H1 (cell line): ENCODE measurements around the gene SEC11A. TPM values are rescaled to one million over a fixed set of nuclear protein-coding genes. Genes with fewer than 3 reads are reported as not detected.

Source experiments
- CTCF ChIA-PET: fragments of 300-600 bp; sonication (Branson Sonifier 250); formaldehyde crosslinking; loops from one replicate; lab custom pipeline; 2021; ENCODE audit not compliant: partially characterized antibody; lab: Charles Lee
- POLR2A ChIA-PET: fragments of 300-600 bp; sonication (Branson Sonifier 250); formaldehyde crosslinking; loops from one replicate; lab custom pipeline; 2021; ENCODE audit warnings: inconsistent platforms; ENCODE audit not compliant: partially characterized antibody; lab: Charles Lee
- DNase-seq, 2 experiments: peaks; one replicate each; pipeline versions ENCODE4 v3.0.0 to v3.0.0-alpha.2; 2010 to 2022; ENCODE audit warnings: low spot score in 2 of 2, low read depth in 1 of 2, mixed read lengths in 1 of 2
- FAIRE-seq: peaks from 2 replicates; lab custom pipeline; 2011; peaks lifted over from hg19 to GRCh38; lab: Jason Lieb, UNC
- H2AFZ ChIP-seq: 2 replicates; pipeline ENCODE4 v1.8.1; 2012; ENCODE audit warnings: low read length, inconsistent platforms
- H2AK5ac ChIP-seq: 2 replicates; pipeline ENCODE4 v1.6.1; 2013; ENCODE audit warnings: low read depth, low read length
- H2BK120ac ChIP-seq: replicated peaks from 2 replicates; pipeline ENCODE3; 2013; ENCODE audit warnings: low read depth, low read length, inconsistent platforms
- H2BK12ac ChIP-seq: 2 replicates; pipeline ENCODE4 v1.6.1; 2013; ENCODE audit warnings: low read depth, low read length
- H2BK15ac ChIP-seq: 2 replicates; pipeline ENCODE4 v1.6.1; 2013; ENCODE audit warnings: low read length
- H2BK20ac ChIP-seq: 2 replicates; pipeline ENCODE4 v1.6.1; 2013; ENCODE audit warnings: low read length
- H2BK5ac ChIP-seq: 2 replicates; pipeline ENCODE4 v1.6.1; 2013; ENCODE audit warnings: low read depth, low read length
- H3K14ac ChIP-seq: 2 replicates; pipeline ENCODE4 v1.6.1; 2013; ENCODE audit warnings: inconsistent platforms; ENCODE audit not compliant: insufficient read length
- H3K18ac ChIP-seq: 2 replicates; pipeline ENCODE4 v1.6.1; 2013; ENCODE audit warnings: low read length; ENCODE audit errors: extremely low read depth
- H3K23ac ChIP-seq: 2 replicates; pipeline ENCODE4 v1.6.1; 2013; ENCODE audit warnings: inconsistent platforms; ENCODE audit not compliant: insufficient read length
- H3K23me2 ChIP-seq: 2 replicates; pipeline ENCODE4 v1.6.1; 2013; ENCODE audit warnings: low read depth, low read length
- H3K27ac ChIP-seq: 2 replicates; pipeline ENCODE4 v1.6.1; 2011; ENCODE audit warnings: low read depth, low read length, inconsistent platforms
- H3K27me3 ChIP-seq, 4 experiments: replicated peaks in 1 of 4; 1 replicate in 1 of 4; 2 replicates in 3 of 4; pipeline versions ENCODE4 v1.6.1 to v1.8.1; 2011 to 2013; ENCODE audit warnings: low read length in 3 of 4, mild to moderate bottlenecking in 3 of 4, inconsistent platforms in 2 of 4, mixed read lengths in 2 of 4, moderate library complexity in 1 of 4; ENCODE audit not compliant: control insufficient read depth in 3 of 4, insufficient read depth in 3 of 4; ENCODE audit errors: extremely low read depth in 1 of 4
- H3K36me3 ChIP-seq, 4 experiments: 2 replicates each; pipeline versions ENCODE4 v1.6.1 to v1.8.1; 2011 to 2013; ENCODE audit warnings: mild to moderate bottlenecking in 4 of 4, low read length in 3 of 4, moderate library complexity in 2 of 4, control low read depth in 1 of 4, inconsistent platforms in 1 of 4; ENCODE audit not compliant: insufficient read depth in 4 of 4, control insufficient read depth in 2 of 4
- H3K4ac ChIP-seq: replicated peaks from 2 replicates; pipeline ENCODE3; 2013; ENCODE audit warnings: low read length, low read depth, mixed read lengths, inconsistent platforms; ENCODE audit not compliant: insufficient read length
- H3K4me1 ChIP-seq, 4 experiments: replicated peaks in 1 of 4; 1 replicate in 1 of 4; 2 replicates in 3 of 4; pipeline versions ENCODE4 v1.6.1 to v1.8.1; 2011 to 2013; ENCODE audit warnings: low read length in 3 of 4, inconsistent platforms in 2 of 4, mixed read lengths in 1 of 4; ENCODE audit not compliant: insufficient read depth in 4 of 4, control insufficient read depth in 3 of 4
- H3K4me2 ChIP-seq, 2 experiments: 2 replicates each; pipeline versions ENCODE4 v1.6.1 to v1.8.1; 2011 to 2013; ENCODE audit warnings: low read depth in 2 of 2, low read length in 2 of 2, control low read depth in 1 of 2, inconsistent platforms in 1 of 2, mild to moderate bottlenecking in 1 of 2; ENCODE audit not compliant: insufficient read depth in 1 of 2
- H3K4me3 ChIP-seq, 4 experiments: fragments of 200-600, 300-600 bp in 1 of 4; sonication (generic), shearing (Covaris generic), sonication (Bioruptor Twin) in 1 of 4; 2 replicates each; pipeline versions ENCODE4 v1.5.1 to v1.8.1; 2011 to 2016; ENCODE audit warnings: low read length in 4 of 4, low read depth in 3 of 4, control low read depth in 2 of 4, inconsistent platforms in 2 of 4, mild to moderate bottlenecking in 2 of 4, mixed read lengths in 1 of 4, moderate library complexity in 1 of 4; ENCODE audit not compliant: insufficient read depth in 2 of 4; ENCODE audit errors: extremely low read depth in 1 of 4
- H3K56ac ChIP-seq: replicated peaks from 2 replicates; pipeline ENCODE3; 2013; ENCODE audit warnings: low read depth, mild to moderate bottlenecking, mixed read lengths, low read length, inconsistent platforms; ENCODE audit not compliant: insufficient read length
- H3K79me1 ChIP-seq: 2 replicates; pipeline ENCODE4 v1.6.1; 2013; ENCODE audit warnings: low read depth, low read length, control low read depth
- H3K79me2 ChIP-seq, 2 experiments: 2 replicates each; pipeline versions ENCODE4 v1.6.1 to v1.8.1; 2012 to 2013; ENCODE audit warnings: low read length in 2 of 2, mild to moderate bottlenecking in 2 of 2, inconsistent platforms in 1 of 2; ENCODE audit not compliant: insufficient read depth in 2 of 2, control insufficient read depth in 1 of 2
- H3K9ac ChIP-seq, 4 experiments: replicated peaks in 1 of 4; 1 replicate in 1 of 4; 2 replicates in 3 of 4; pipeline versions ENCODE4 v1.6.1 to v1.8.1; 2011 to 2013; ENCODE audit warnings: low read depth in 3 of 4, low read length in 3 of 4, control low read depth in 2 of 4, mild to moderate bottlenecking in 2 of 4, moderate library complexity in 2 of 4, inconsistent platforms in 1 of 4; ENCODE audit errors: extremely low read depth in 1 of 4
- H3K9me3 ChIP-seq, 2 experiments: 2 replicates each; pipeline versions ENCODE4 v1.6.1 to v1.8.1; 2012 to 2013; ENCODE audit warnings: mild to moderate bottlenecking in 2 of 2, moderate library complexity in 2 of 2, control low read depth in 1 of 2, inconsistent platforms in 1 of 2, low read depth in 1 of 2, low read length in 1 of 2, mixed read lengths in 1 of 2; ENCODE audit not compliant: insufficient read depth in 2 of 2
- H4K20me1 ChIP-seq, 2 experiments: replicated peaks in 1 of 2; 2 replicates each; pipeline versions ENCODE3 to v1.8.1; 2011 to 2013; ENCODE audit warnings: inconsistent platforms in 2 of 2, low read length in 2 of 2, mild to moderate bottlenecking in 1 of 2; ENCODE audit not compliant: insufficient read depth in 2 of 2, control insufficient read depth in 1 of 2
- H4K5ac ChIP-seq: 2 replicates; pipeline ENCODE4 v1.6.1; 2013; ENCODE audit warnings: low read length, low read depth, mixed read lengths, inconsistent platforms; ENCODE audit not compliant: insufficient read length
- H4K8ac ChIP-seq: 2 replicates; pipeline ENCODE4 v1.8.0; 2013; ENCODE audit warnings: mild to moderate bottlenecking, moderate library complexity, low read length, inconsistent platforms; ENCODE audit not compliant: insufficient read depth; ENCODE audit errors: extremely low read depth
- H4K91ac ChIP-seq: replicated peaks from 2 replicates; pipeline ENCODE3; 2013; ENCODE audit warnings: low read length, mixed read lengths, inconsistent platforms; ENCODE audit not compliant: insufficient read length
- BCL11A ChIP-seq, 2 experiments: IDR thresholded peaks; one replicate each; pipeline ENCODE4 v1.6.1; 2011; ENCODE audit warnings: low read depth in 2 of 2, low read length in 2 of 2, mild to moderate bottlenecking in 2 of 2
- CHD1 ChIP-seq: IDR thresholded peaks from 2 replicates; pipeline ENCODE4 v1.6.1; 2012; ENCODE audit warnings: low read depth, low read length, improper control_type of control experiment
- E2F6 ChIP-seq: IDR thresholded peaks from 2 replicates; pipeline ENCODE4 v1.6.1; 2012; ENCODE audit warnings: inconsistent platforms
- JUND ChIP-seq: IDR thresholded peaks from 2 replicates; pipeline ENCODE4 v1.6.1; 2011; ENCODE audit warnings: mild to moderate bottlenecking, improper control_type of control experiment, low read length
- KDM1A ChIP-seq: fragments of 200-600, 300-600 bp; sonication (generic); IDR thresholded peaks from 2 replicates; pipeline ENCODE4 v1.7.1; 2016; ENCODE audit warnings: mild to moderate bottlenecking, low read length, borderline replicate concordance
- KDM5A ChIP-seq: fragments of 200-600 bp; IDR thresholded peaks from 2 replicates; pipeline ENCODE4 v1.7.1; 2012; ENCODE audit warnings: mild to moderate bottlenecking, low read length, inconsistent platforms, mixed read lengths
- MAFK ChIP-seq: IDR thresholded peaks from 2 replicates; pipeline ENCODE4 v1.6.1; 2012; ENCODE audit warnings: low read depth, mild to moderate bottlenecking, improper control_type of control experiment, low read length
- RAD21 ChIP-seq, 2 experiments: IDR thresholded peaks in 1 of 2; conservative IDR thresholded peaks in 1 of 2; 2 replicates each; pipeline ENCODE4 v1.6.1; 2011; ENCODE audit warnings: low read depth in 2 of 2, low read length in 2 of 2, improper control_type of control experiment in 1 of 2, inconsistent platforms in 1 of 2, mild to moderate bottlenecking in 1 of 2, moderate library complexity in 1 of 2
- TBP ChIP-seq: IDR thresholded peaks from 2 replicates; pipeline ENCODE4 v1.6.1; 2011; ENCODE audit warnings: low read depth, low read length, improper control_type of control experiment
- TCF12 ChIP-seq: IDR thresholded peaks from 2 replicates; pipeline ENCODE4 v1.6.1; 2011; ENCODE audit warnings: low read depth, mild to moderate bottlenecking, low read length
- WGBS, 2 experiments: shearing (Covaris generic) in 1 of 2; methylation state at CpG; one replicate each; pipeline versions ENCODE4 v1.1.6 to v1.1.7; 2013 to 2015; ENCODE audit warnings: low lambda C conversion rate in 2 of 2, mixed read lengths in 2 of 2, inconsistent platforms in 1 of 2, low coverage in 1 of 2, missing lambda C conversion rate in 1 of 2; ENCODE audit not compliant: insufficient replicate concordance in 2 of 2, insufficient coverage in 1 of 2, insufficient read length in 1 of 2; ENCODE audit errors: extremely low coverage in 1 of 2, missing lambda C conversion rate in 1 of 2; 5-methylcytosine and 5-hydroxymethylcytosine counted together
- polyA plus RNA-seq, 7 experiments: library from polyadenylated mRNA; depleted of rRNA in 3 of 7; stranded (reverse) in 5 of 7; unstranded in 2 of 7; fragments of >200 nt in 5 of 7; fragments of 200-250 nt in 2 of 7; gene quantifications; 1 replicate in 5 of 7; 2 replicates in 1 of 7; 4 replicates in 1 of 7; pipeline versions ENCODE4 v1.2.1 to v1.2.3, GENCODE V29; 2011 to 2013; ENCODE audit warnings: missing spikeins in 2 of 7, mixed read lengths in 2 of 7
- total RNA-seq: library from RNA; stranded (reverse); fragmentation: NEBNext Ultra II Directional; extraction: Animal tissue kit (Norgen Biotek cat#: 25700); gene quantifications from 2 replicates; pipeline ENCODE4 v1.2.1, GENCODE V29; 2021
- TF ChIP-seq, protein P1 (sequence below), 3 experiments: IDR thresholded peaks; 1 replicate in 2 of 3; 2 replicates in 1 of 3; pipeline versions ENCODE4 v1.5.1 to v1.6.1; 2011; ENCODE audit warnings: low read length in 3 of 3, mild to moderate bottlenecking in 3 of 3, inconsistent platforms in 2 of 3, low read depth in 1 of 3, moderate library complexity in 1 of 3; ENCODE audit not compliant: insufficient read depth in 1 of 3; ENCODE audit errors: control extremely low read depth in 1 of 3

Gene SEC11A
- total and polyA plus RNA-seq, 2 of the 8 experiments (the other 6 are each of a cell fraction or from before 2014, with no cell fraction given): 268 to 316 TPM

- Histone ChIP-seq H3K23me2 (no peaks in the 10 kb centered on the region; the same call in 1 of the 2 replicates), H3K36me3 (no peaks in the 10 kb centered on the region), H3K79me2 (no peaks in the 10 kb centered on the region), H3K4me2 (no peak overlapping the region), H3K27me3 (no peaks in the 10 kb centered on the region), H3K4me3 (no peak overlapping the region), H2BK120ac (no peak overlapping the region), H2BK15ac (no peak overlapping the region), H3K14ac (no peak overlapping the region), H4K20me1 (no peaks in the 10 kb centered on the region), H3K56ac (no peak overlapping the region), H2AK5ac (no peak overlapping the region), H3K9ac (no peak overlapping the region), H3K23ac (no peak overlapping the region), H2BK20ac (no peak overlapping the region), H2BK5ac (no peak overlapping the region), H3K9me3 (no peaks in the 10 kb centered on the region), H4K91ac (no peak overlapping the region), H2BK12ac (no peak overlapping the region), H3K4ac (no peak overlapping the region), H2AFZ (no peak overlapping the region), H4K5ac (no peak overlapping the region), H3K18ac (no peak overlapping the region), H3K27ac (no peak overlapping the region), H3K79me1 (no peaks in the 10 kb centered on the region), H4K8ac (no peak overlapping the region), H3K4me1 (no peaks in the 10 kb centered on the region)
- POLR2A ChIA-PET: interaction anchor here (2.1 kb wide), 1 partner anchor 12 kb away, joined by 10 read pairs; the partner anchor contains the start of gene SEC11A
- DNase-seq (no peak), FAIRE-seq (no peak)
- 90% methylated on average over 6 of the region's 6 CpGs; no CpG with 5 or more reads in 1 of the 2 experiments for WGBS, 2 experiments
- CTCF ChIA-PET: interaction anchor here (0.7 to 1.5 kb wide), 4 partner anchors 11 to 98 kb away, joined by 3 to 4 read pairs (median 3); partner anchors contain the start of gene SEC11A
- TF ChIP-seq RAD21 (IDR thresholded peaks at IDR 0.05 in 1 of 2, conservative IDR thresholded peaks at IDR 0.05 in 1 of 2; ENCODE audit: low read depth in 2 of 2, low read length in 2 of 2): no peak
- no peak for TF ChIP-seq BCL11A (IDR thresholded peaks at IDR 0.05; ENCODE audit: low read depth in 2 of 2, low read length in 2 of 2)
- TF ChIP-seq KDM1A: no peak
- TF ChIP-seq TCF12: no peak
- TF ChIP-seq KDM5A: no peak
- no peak for TF ChIP-seq CHD1
- TF ChIP-seq, protein P1, sequence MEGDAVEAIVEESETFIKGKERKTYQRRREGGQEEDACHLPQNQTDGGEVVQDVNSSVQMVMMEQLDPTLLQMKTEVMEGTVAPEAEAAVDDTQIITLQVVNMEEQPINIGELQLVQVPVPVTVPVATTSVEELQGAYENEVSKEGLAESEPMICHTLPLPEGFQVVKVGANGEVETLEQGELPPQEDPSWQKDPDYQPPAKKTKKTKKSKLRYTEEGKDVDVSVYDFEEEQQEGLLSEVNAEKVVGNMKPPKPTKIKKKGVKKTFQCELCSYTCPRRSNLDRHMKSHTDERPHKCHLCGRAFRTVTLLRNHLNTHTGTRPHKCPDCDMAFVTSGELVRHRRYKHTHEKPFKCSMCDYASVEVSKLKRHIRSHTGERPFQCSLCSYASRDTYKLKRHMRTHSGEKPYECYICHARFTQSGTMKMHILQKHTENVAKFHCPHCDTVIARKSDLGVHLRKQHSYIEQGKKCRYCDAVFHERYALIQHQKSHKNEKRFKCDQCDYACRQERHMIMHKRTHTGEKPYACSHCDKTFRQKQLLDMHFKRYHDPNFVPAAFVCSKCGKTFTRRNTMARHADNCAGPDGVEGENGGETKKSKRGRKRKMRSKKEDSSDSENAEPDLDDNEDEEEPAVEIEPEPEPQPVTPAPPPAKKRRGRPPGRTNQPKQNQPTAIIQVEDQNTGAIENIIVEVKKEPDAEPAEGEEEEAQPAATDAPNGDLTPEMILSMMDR (IDR thresholded peaks at IDR 0.05; ENCODE audit: control extremely low read depth in 1 of 3, insufficient read depth in 1 of 3, low read depth in 1 of 3, low read length in 3 of 3): no peak
- no peak for TF ChIP-seq E2F6
- no peak for TF ChIP-seq MAFK
- no peak for TF ChIP-seq TBP
- no peak for TF ChIP-seq JUND
These were observed 11.5 kb upstream of the SEC11A start for GRCh38 chr15:84727429-84727828.
